Suprapubic skin (tissue), 4 donors: Measurements from ENCODE around the gene BMPER. TPM values are rescaled to one million over a fixed set of nuclear protein-coding genes. Genes with fewer than 3 reads are reported as not detected.

ENCODE experiments used
- DNase-seq, 2 donors: peaks; one replicate each; pipeline ENCODE4 v3.0.0-alpha.2; 2019; ENCODE audit warnings: low spot score in 2 of 2
- H3K27ac ChIP-seq: fragments of 200-600 bp; sonication (generic); one replicate; pipeline ENCODE4 v1.5.1; 2019
- H3K27me3 ChIP-seq: fragments of 200-600 bp; sonication (generic); one replicate; pipeline ENCODE4 v1.5.1; 2019
- H3K36me3 ChIP-seq: fragments of 200-600 bp; sonication (generic); one replicate; pipeline ENCODE4 v1.5.1; 2019
- H3K4me1 ChIP-seq: fragments of 200-600 bp; sonication (generic); one replicate; pipeline ENCODE4 v1.5.1; 2019
- H3K4me3 ChIP-seq: fragments of 200-600 bp; sonication (generic); one replicate; pipeline ENCODE4 v1.5.1; 2019; ENCODE audit warnings: mild to moderate bottlenecking
- H3K9me3 ChIP-seq: fragments of 200-600 bp; sonication (generic); one replicate; pipeline ENCODE4 v1.5.1; 2019
- EP300 ChIP-seq: sonication (generic); formaldehyde crosslinking; IDR thresholded peaks from one replicate; pipeline ENCODE4 v1.6.1; 2017; ENCODE audit warnings: antibody characterized with exemption
- POLR2A ChIP-seq, 2 donors: fragments of 450-650 bp; IDR thresholded peaks; one replicate each; pipeline ENCODE4 v1.6.1; 2017; ENCODE audit warnings: antibody characterized with exemption in 2 of 2, mild to moderate bottlenecking in 2 of 2, moderate library complexity in 2 of 2
- POLR2AphosphoS5 ChIP-seq, 3 donors: sonication (generic); formaldehyde crosslinking; IDR thresholded peaks; one replicate each; pipeline ENCODE4 v1.6.1; 2017; ENCODE audit warnings: antibody characterized with exemption in 3 of 3
- WGBS: methylation state at CpG from one replicate; pipeline ENCODE4 v1.1.5; 2018; 5-methylcytosine and 5-hydroxymethylcytosine counted together
- total RNA-seq, 4 donors: library from RNA; depleted of rRNA; stranded (reverse); fragments of >200 nt; gene quantifications; one replicate each; pipeline ENCODE4 v1.1.0, GENCODE V29; 2016
- TF ChIP-seq, protein P1 (sequence below), 2 donors: fragments of 200-600 bp in 1 of 2; fragments of 450-650 bp in 1 of 2; sonication (generic) in 1 of 2; IDR thresholded peaks; one replicate each; pipeline ENCODE4 v1.5.1; 2016 to 2019; ENCODE audit warnings: antibody characterized with exemption in 2 of 2, mild to moderate bottlenecking in 1 of 2, moderate library complexity in 1 of 2

The BMPER gene
- total RNA-seq, 4 donors from 2014 or later: 0.52 to 7.2 (median 1.2) TPM

DNA sequence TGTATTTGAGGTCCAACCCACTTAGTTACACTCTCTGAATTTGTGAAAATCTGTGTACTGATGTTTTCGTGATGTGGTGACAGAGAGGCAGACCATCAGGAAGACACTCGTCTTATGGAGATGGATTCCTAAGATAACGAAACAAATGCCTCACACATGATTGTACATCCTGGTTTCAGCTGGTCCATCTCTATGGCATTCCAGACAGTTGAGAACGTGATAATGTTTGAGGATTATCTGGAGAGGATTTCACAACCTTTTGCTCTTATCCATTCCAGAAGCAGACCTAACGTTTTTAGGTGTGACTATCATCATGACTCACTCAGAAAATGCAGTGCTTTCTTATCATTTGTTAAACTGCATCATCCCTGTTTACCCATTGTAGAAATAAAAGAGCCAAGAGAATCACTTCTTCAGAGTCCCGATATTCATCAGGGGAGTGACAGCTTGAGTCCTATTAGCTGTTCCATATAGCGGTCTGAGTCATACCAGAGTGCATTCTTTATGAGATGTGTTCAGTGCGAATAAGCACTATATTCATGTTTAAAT, 74.5 kb downstream of the BMPER start:
- Histone ChIP-seq H3K4me3 (no peak overlapping the region), H3K27ac (no peak overlapping the region), H3K36me3 (no peaks in the 10 kb centered on the region), H3K9me3 (no peaks in the 10 kb centered on the region), H3K4me1 (no peaks in the 10 kb centered on the region), H3K27me3 (no peaks in the 10 kb centered on the region)
- no peak for TF ChIP-seq EP300
- no peak for TF ChIP-seq POLR2A (IDR thresholded peaks at IDR 0.05)
- TF ChIP-seq, protein P1, sequence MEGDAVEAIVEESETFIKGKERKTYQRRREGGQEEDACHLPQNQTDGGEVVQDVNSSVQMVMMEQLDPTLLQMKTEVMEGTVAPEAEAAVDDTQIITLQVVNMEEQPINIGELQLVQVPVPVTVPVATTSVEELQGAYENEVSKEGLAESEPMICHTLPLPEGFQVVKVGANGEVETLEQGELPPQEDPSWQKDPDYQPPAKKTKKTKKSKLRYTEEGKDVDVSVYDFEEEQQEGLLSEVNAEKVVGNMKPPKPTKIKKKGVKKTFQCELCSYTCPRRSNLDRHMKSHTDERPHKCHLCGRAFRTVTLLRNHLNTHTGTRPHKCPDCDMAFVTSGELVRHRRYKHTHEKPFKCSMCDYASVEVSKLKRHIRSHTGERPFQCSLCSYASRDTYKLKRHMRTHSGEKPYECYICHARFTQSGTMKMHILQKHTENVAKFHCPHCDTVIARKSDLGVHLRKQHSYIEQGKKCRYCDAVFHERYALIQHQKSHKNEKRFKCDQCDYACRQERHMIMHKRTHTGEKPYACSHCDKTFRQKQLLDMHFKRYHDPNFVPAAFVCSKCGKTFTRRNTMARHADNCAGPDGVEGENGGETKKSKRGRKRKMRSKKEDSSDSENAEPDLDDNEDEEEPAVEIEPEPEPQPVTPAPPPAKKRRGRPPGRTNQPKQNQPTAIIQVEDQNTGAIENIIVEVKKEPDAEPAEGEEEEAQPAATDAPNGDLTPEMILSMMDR (IDR thresholded peaks at IDR 0.05): no peak
- no peak for TF ChIP-seq POLR2AphosphoS5 (IDR thresholded peaks at IDR 0.05)
- DNase-seq: no peak
- whole genome bisulfite sequencing: 72% methylated on average over 8 of the region's 8 CpGs

DNA sequence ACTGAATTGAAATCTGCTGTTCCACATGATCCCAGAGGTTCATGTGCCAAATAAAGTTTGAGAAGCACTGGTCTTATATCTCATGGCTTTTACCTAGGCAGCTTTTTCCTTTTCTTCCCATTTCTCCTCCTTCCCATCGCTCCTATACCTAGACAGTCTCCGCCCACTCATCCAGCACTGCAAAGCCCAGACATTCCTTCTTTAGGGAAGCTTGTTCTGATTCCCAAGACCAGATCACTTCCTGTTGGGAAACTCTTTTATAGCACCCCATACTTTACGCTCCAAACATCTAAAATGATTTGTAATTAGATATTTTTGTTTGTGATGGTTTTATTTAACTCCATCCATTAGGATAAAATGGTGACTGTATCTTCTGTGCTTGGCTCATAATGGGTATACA, 75.9 kb downstream of the BMPER start:
- Histone ChIP-seq H3K27ac (no peak overlapping the region), H3K9me3 (no peaks in the 10 kb centered on the region), H3K4me1 (no peaks in the 10 kb centered on the region), H3K36me3 (no peaks in the 10 kb centered on the region), H3K27me3 (no peaks in the 10 kb centered on the region), H3K4me3 (no peak overlapping the region)
- no peak for DNase-seq
- TF ChIP-seq EP300: no peak
- TF ChIP-seq POLR2AphosphoS5 (IDR thresholded peaks at IDR 0.05): no peak
- 84% methylated on average over 3 of the region's 3 CpGs for WGBS

DNA sequence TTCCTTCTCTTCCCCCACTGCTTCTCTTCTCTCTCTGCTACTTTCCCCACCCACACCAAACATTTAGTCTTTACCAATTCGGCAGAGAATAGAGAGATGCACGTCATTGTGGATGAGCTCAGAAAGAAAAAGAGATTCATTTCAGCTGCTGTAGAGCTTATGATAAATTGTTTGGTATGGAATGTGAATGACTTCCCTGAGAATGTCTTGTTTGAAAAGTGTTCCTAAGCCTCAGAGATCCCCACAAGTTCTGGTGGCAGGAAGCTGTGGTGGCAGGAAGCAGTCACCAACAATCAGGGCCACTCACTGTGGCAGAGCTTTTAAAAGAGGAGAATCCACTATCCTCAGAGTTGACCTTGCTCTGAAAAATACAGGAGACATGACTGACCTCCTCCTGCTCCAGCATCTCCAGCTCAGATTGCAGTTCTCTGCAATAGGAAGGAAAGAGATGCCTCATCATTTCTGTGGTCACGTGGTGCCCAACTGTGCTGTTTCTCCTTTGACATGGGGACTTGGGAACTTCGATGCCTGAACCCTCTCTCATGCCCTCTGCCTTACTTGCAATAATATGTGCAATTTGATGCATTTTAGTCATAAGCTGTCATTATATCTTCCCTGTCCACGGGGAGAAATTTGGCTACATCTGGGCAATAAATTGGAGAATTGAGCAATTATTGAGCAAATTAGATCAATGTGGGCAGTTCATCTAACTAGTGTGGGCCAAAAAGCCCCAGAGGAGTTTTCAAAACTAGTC, 76.5 kb downstream of the BMPER start:
- H3K27me3 ChIP-seq: no peaks in the 10 kb centered on the region
- no peak for TF ChIP-seq POLR2A (IDR thresholded peaks at IDR 0.05)
- no peak for TF ChIP-seq EP300
- TF ChIP-seq, protein P1 (IDR thresholded peaks at IDR 0.05): no peak
- TF ChIP-seq POLR2AphosphoS5 (IDR thresholded peaks at IDR 0.05): no peak
- no peaks in the 10 kb centered on the region for H3K4me1 ChIP-seq
- H3K36me3 ChIP-seq: no peaks in the 10 kb centered on the region
- H3K9me3 ChIP-seq: no peaks in the 10 kb centered on the region
- no peak overlapping the region for H3K4me3 ChIP-seq
- 63% methylated on average over 5 of the region's 5 CpGs for WGBS
- no peak overlapping the region for H3K27ac ChIP-seq
- DNase-seq: no peak

DNA sequence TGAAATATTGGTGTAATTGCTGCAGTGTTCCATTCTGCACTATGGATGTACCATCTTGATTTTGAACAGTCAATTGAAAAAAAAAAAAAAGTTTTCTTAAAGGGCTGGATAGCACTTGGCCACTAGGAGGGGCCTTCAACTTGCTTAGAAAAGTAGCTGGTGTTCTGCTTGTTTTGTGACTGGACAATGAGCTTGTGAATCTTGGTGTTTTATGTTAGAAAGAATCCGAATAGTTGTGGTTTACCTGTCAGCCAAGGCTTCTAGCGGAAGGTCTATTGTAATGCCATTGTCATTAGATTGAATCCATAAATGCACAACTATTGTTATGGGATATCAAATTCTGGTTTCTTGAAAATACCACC, 77.1 kb downstream of the BMPER start:
- no peak for TF ChIP-seq EP300
- TF ChIP-seq, protein P1 (IDR thresholded peaks at IDR 0.05): no peak
- TF ChIP-seq POLR2A (IDR thresholded peaks at IDR 0.05): no peak
- TF ChIP-seq POLR2AphosphoS5 (IDR thresholded peaks at IDR 0.05): no peak
- Histone ChIP-seq H3K4me1 (no peaks in the 10 kb centered on the region), H3K27ac (no peak overlapping the region), H3K4me3 (no peak overlapping the region), H3K36me3 (no peaks in the 10 kb centered on the region), H3K27me3 (no peaks in the 10 kb centered on the region), H3K9me3 (no peaks in the 10 kb centered on the region)
- DNase-seq: no peak
- WGBS: 42% methylated on average over 2 of the region's 2 CpGs

DNA sequence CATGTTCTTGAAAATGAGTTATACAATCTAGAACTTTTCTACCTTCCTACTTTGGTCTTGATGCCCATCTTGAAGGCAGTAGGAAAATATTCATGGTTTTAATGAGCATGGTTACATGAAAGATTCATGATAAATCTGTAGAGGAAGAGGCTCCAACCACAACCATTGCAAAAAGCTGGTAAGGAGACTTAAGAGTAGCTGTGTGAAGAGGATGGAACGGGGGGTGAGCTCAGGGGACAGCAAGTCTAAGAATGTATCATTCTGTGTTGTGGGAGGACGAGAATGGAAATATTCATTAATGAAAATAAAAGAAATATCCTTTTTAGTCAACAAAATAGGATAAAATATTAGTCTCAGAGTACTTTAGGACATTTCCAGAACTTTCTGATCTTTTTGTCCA, 81.1 kb downstream of the BMPER start:
- TF ChIP-seq POLR2AphosphoS5 (IDR thresholded peaks at IDR 0.05): no peak
- TF ChIP-seq, protein P1 (IDR thresholded peaks at IDR 0.05): no peak
- TF ChIP-seq POLR2A (IDR thresholded peaks at IDR 0.05): no peak
- TF ChIP-seq EP300: no peak
- no peak for DNase-seq
- Histone ChIP-seq H3K27ac (no peak overlapping the region), H3K4me3 (no peak overlapping the region), H3K27me3 (no peaks in the 10 kb centered on the region), H3K36me3 (no peaks in the 10 kb centered on the region), H3K9me3 (no peaks in the 10 kb centered on the region), H3K4me1 (no peaks in the 10 kb centered on the region)
- 79% methylated on average over 2 of the region's 2 CpGs for WGBS
